Skeletal muscle tissue (tissue), 4 donors: ENCODE data around the gene SNX2. TPM values are rescaled to one million over a fixed set of nuclear protein-coding genes. Genes with fewer than 3 reads are reported as not detected.
"Not testable (repeated sequence)": the region's sequence is repeated elsewhere in the genome, so short reads cannot be mapped to it uniquely, and the experiment has no call there.

Source experiments
- H3K27ac ChIP-seq: one replicate; pipeline ENCODE4 v1.7.0; 2013; ENCODE audit warnings: mild to moderate bottlenecking, low read depth, low read length, inconsistent platforms
- H3K27me3 ChIP-seq, 3 donors: one replicate each; pipeline ENCODE4 v1.7.0; 2013; ENCODE audit warnings: low read length in 3 of 3; ENCODE audit not compliant: control insufficient read depth in 3 of 3, insufficient read depth in 3 of 3
- H3K36me3 ChIP-seq, 3 donors: one replicate each; pipeline ENCODE4 v1.7.0; 2013; ENCODE audit warnings: low read length in 3 of 3; ENCODE audit not compliant: control insufficient read depth in 3 of 3, insufficient read depth in 3 of 3
- H3K4me1 ChIP-seq, 3 donors: one replicate each; pipeline ENCODE4 v1.7.0; 2013; ENCODE audit warnings: low read length in 3 of 3, mild to moderate bottlenecking in 3 of 3; ENCODE audit not compliant: control insufficient read depth in 3 of 3, insufficient read depth in 3 of 3
- H3K4me3 ChIP-seq, 3 donors: one replicate each; pipeline ENCODE4 v1.7.0; 2013; ENCODE audit warnings: low read length in 3 of 3
- H3K9ac ChIP-seq, 3 donors: one replicate each; pipeline ENCODE4 v1.7.0; 2013; ENCODE audit warnings: low read length in 3 of 3, mild to moderate bottlenecking in 3 of 3, moderate library complexity in 2 of 3, low read depth in 1 of 3
- H3K9me3 ChIP-seq, 3 donors: one replicate each; pipeline ENCODE4 v1.7.0; 2013; ENCODE audit warnings: low read length in 3 of 3; ENCODE audit not compliant: control insufficient read depth in 3 of 3
- total RNA-seq: library from RNA; depleted of rRNA; stranded (reverse); fragments of >200 nt; gene quantifications from one replicate; pipeline ENCODE4 v1.2.3, GENCODE V29; 2014
- donor health status: Osteomylitis.

The SNX2 gene
- total RNA-seq, 1 donor from 2014 or later = 37.6 TPM

DNA sequence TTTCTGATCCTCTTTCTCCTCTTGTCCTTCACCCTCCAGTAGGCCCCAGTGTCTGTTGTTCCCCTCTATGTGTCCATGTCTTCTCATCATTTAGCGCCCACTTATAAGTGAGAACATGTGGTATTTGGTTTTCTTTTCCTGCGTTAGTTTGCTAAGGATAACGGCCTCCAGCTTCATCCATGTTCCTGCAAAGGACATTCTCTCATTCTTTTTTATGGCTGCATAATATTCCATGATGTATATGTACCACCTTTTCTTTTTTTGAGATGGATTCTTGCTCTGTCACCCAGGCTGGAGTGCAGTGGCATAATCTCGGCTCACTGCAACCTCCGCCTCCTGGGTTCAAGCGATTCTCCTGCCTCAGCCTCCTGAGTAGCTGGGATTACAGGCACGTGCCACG, 82.7 kb downstream of the SNX2 start:
- not testable (repeated sequence) for H3K9ac ChIP-seq, H3K27me3 ChIP-seq, H3K4me1 ChIP-seq, H3K9me3 ChIP-seq, H3K36me3 ChIP-seq, H3K4me3 ChIP-seq, H3K27ac ChIP-seq

DNA sequence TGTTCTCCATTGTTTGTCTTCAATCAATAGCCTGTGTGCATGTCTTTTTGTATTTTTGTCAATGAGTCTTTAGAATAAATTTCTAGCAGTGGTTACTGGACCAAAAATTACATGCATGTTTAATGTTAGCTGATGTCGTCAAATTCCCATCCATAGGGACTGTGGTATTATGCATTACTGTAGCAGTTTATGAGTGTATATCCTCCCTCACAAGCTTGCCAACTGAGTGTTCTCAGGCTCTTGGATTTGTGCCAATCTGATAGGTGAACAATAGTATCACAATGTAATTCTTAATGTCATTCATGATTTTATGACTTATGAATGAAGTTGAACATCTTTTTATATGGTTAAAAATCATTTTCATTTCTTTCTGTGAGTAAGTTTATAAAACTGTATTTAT, 83.6 kb downstream of the SNX2 start:
- no peak overlapping the region for H3K9ac ChIP-seq
- H3K9me3 ChIP-seq = no peaks in the 10 kb centered on the region
- H3K27me3 ChIP-seq = no peaks in the 10 kb centered on the region
- no peaks in the 10 kb centered on the region for H3K36me3 ChIP-seq
- H3K4me1 ChIP-seq = no peaks in the 10 kb centered on the region
- H3K27ac ChIP-seq = no peak overlapping the region
- no peak overlapping the region for H3K4me3 ChIP-seq

GRCh38 chr5:122863240-122863639, 88.4 kb downstream of the SNX2 start:
- Histone ChIP-seq H3K36me3 (peaks cover 0 to under 1% (median 0%) of the 10 kb centered on the region in 3 donors), H3K9me3 (no peaks in the 10 kb centered on the region)

DNA sequence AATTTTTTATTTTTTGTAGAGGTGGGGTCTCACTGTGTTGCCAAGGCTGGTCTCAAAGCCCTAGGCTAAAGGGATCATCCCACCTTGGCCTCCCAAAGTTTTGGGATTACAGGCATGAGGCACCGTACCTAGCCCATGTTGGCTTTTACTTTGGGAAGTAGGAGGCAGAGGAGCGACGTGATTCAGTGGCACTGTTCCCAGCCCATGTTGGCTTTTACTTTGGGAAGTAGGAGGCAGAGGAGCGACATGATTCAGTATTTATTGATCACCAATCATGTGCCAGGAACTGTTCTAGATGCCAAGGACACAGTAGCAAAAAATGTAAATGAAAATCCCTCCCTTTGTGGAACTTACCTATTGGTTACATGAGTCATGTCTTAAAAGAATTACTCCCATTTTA, 88.8 kb downstream of the SNX2 start:
- Histone ChIP-seq H3K27me3 (no peaks in the 10 kb centered on the region), H3K36me3 (peaks cover 0 to 3% (median 3%) of the 10 kb centered on the region in 3 donors), H3K27ac (no peak overlapping the region), H3K9ac (no peak overlapping the region), H3K9me3 (no peaks in the 10 kb centered on the region), H3K4me3 (no peak overlapping the region), H3K4me1 (no peaks in the 10 kb centered on the region)

More at GRCh38 chr5:122863240-122863639, 88.4 kb downstream of the SNX2 start:
- Histone ChIP-seq H3K4me1 (no peaks in the 10 kb centered on the region), H3K27me3 (no peaks in the 10 kb centered on the region), H3K9ac (no peak overlapping the region), H3K27ac (no peak overlapping the region), H3K4me3 (no peak overlapping the region)

GRCh38 chr5:122864400-122864799, 89.5 kb downstream of the SNX2 start:
- H3K9me3 ChIP-seq = no peaks in the 10 kb centered on the region
- H3K4me3 ChIP-seq = no peak overlapping the region
- H3K27ac ChIP-seq = no peak overlapping the region
- H3K27me3 ChIP-seq = no peaks in the 10 kb centered on the region
- peaks cover 0 to 3% (median 3%) of the 10 kb centered on the region in 3 donors for H3K36me3 ChIP-seq
- no peak overlapping the region for H3K9ac ChIP-seq
- H3K4me1 ChIP-seq = no peaks in the 10 kb centered on the region

DNA sequence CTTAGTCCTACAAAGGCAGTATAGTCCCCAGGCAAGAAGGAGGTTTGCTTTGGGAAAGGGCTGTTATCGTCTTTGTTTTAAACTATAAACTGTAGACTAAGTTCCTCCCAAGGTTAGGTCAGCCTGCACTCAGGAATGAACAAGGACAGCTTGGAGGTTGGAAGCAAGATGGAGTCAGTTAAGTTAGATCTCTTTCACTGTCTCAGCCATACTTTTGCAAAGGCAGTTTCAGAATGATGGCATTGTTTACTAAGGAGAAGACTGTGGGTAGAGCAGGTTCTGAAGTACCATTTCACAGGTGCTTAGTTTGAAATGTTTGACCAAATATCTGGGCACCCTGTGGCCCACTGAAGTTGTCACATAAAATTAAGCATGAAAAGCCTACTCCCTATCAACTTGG, 90.0 kb downstream of the SNX2 start:
- no peak overlapping the region for H3K9ac ChIP-seq
- no peak overlapping the region for H3K4me3 ChIP-seq
- H3K36me3 ChIP-seq = peaks cover 0 to 3% (median 3%) of the 10 kb centered on the region in 3 donors
- H3K27ac ChIP-seq = no peak overlapping the region
- H3K27me3 ChIP-seq = no peaks in the 10 kb centered on the region
- no peaks in the 10 kb centered on the region for H3K9me3 ChIP-seq
- H3K4me1 ChIP-seq = no peaks in the 10 kb centered on the region

- Histone ChIP-seq H3K9ac (no peak overlapping the region), H3K4me3 (no peak overlapping the region), H3K27me3 (no peaks in the 10 kb centered on the region)
These were observed 95.5 kb downstream of the SNX2 start for GRCh38 chr5:122870219-122870856.

GRCh38 chr5:122871661-122872060, 96.8 kb downstream of the SNX2 start:
- no peak overlapping the region for H3K9ac ChIP-seq
- no peaks in the 10 kb centered on the region for H3K9me3 ChIP-seq
- H3K4me1 ChIP-seq = no peaks in the 10 kb centered on the region
- no peak overlapping the region for H3K27ac ChIP-seq
- peaks cover 0 to 3% (median 3%) of the 10 kb centered on the region in 3 donors for H3K36me3 ChIP-seq
- no peaks in the 10 kb centered on the region for H3K27me3 ChIP-seq
- no peak overlapping the region for H3K4me3 ChIP-seq

More at GRCh38 chr5:122870219-122870856, 95.5 kb downstream of the SNX2 start:
- Histone ChIP-seq H3K27ac (no peak overlapping the region), H3K9me3 (no peaks in the 10 kb centered on the region), H3K36me3 (peaks cover 0 to 3% (median 3%) of the 10 kb centered on the region in 3 donors), H3K4me1 (no peaks in the 10 kb centered on the region)

DNA sequence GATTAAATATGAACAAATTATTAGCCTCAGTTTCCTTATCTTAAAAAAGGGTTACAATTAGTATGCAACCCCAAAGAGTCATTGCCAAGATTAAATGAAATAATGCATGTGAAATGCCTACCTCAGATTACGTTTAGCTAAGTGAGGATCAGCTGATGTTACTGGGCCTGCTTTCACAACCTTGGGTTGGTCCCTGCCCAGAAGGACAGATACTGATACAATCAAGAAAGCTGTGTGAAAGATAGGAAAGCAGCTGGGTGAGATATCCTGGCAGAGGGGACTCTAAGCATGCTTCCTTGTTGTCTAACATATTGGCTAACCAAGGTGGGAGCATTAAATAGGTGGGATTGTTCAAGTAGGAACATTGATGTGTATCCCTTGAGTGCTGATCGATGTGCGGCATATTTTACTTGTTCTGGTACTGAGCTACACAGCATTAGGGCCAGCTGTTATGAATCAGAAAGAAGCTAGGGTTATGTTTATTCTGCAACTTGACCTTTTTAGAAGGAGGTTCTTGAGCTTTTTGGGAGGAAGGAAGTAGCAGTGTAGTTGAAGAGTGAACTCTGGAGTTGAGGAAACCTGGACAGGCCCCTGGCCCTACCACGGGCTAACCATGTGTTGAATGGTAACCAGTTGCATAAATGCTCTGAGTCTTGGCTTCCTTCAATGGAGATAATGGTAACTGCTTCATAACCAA, 99.4 kb downstream of the SNX2 start:
- no peaks in the 10 kb centered on the region for H3K36me3 ChIP-seq
- peaks cover 0 to 3% (median 0%) of the 10 kb centered on the region in 3 donors for H3K4me1 ChIP-seq

GRCh38 chr5:122877518-122877917, 102.6 kb downstream of the SNX2 start:
- no peak overlapping the region for H3K27ac ChIP-seq
- H3K36me3 ChIP-seq = no peaks in the 10 kb centered on the region
- no peaks in the 10 kb centered on the region for H3K27me3 ChIP-seq
- H3K9ac ChIP-seq = no peak overlapping the region
- no peak overlapping the region for H3K4me3 ChIP-seq
- H3K9me3 ChIP-seq = no peaks in the 10 kb centered on the region
- peaks cover 0 to 4% (median 3%) of the 10 kb centered on the region in 3 donors for H3K4me1 ChIP-seq

More for the DNA sequence above, 99.4 kb downstream of the SNX2 start:
- Histone ChIP-seq H3K27me3 (no peaks in the 10 kb centered on the region), H3K9ac (no peak overlapping the region), H3K27ac (no peak overlapping the region), H3K4me3 (no peak overlapping the region), H3K9me3 (no peaks in the 10 kb centered on the region)
